ENCODE results near the gene ITGB6.
A peak's percentile ranks its signal among the peaks of the same experiment; 100 is the strongest.
"Not testable (repeated sequence)": the region's sequence is repeated elsewhere in the genome, so short reads cannot be mapped to it uniquely, and the experiment has no call there.

The ITGB6 gene

GRCh38 chr2:160181146-160181836 is 18.8 kb downstream of the ITGB6 start:
- peak; percentile 30 for DNase-seq

GRCh38 chr2:160180690-160181089 is 19.4 kb downstream of the ITGB6 start:
- not testable (repeated sequence) for DNase-seq

GRCh38 chr2:160180172-160180571 is 19.9 kb downstream of the ITGB6 start:
- no peak for DNase-seq

- no peak for DNase-seq
These were observed 24.6 kb downstream of the ITGB6 start for GRCh38 chr2:160175169-160176134.

GRCh38 chr2:160174322-160174721 is 25.8 kb downstream of the ITGB6 start:
- no peak for DNase-seq

- no peak for DNase-seq
These were observed 30.1 kb downstream of the ITGB6 start for GRCh38 chr2:160169988-160170387.

- no peak for DNase-seq
These were observed 30.6 kb downstream of the ITGB6 start for GRCh38 chr2:160169471-160169870.

- no peak for DNase-seq
These were observed 31.2 kb downstream of the ITGB6 start for GRCh38 chr2:160168878-160169277.

GRCh38 chr2:160167089-160167740 is 32.9 kb downstream of the ITGB6 start:
- no peak for DNase-seq

- DNase-seq = no peak
These were observed 34.1 kb downstream of the ITGB6 start for GRCh38 chr2:160165996-160166395.

GRCh38 chr2:160165081-160165480 is 35.0 kb downstream of the ITGB6 start:
- DNase-seq = no peak

GRCh38 chr2:160157861-160158829 is 41.9 kb downstream of the ITGB6 start:
- no peak for DNase-seq

GRCh38 chr2:160156665-160157064 is 43.4 kb downstream of the ITGB6 start:
- no peak for DNase-seq

GRCh38 chr2:160156100-160156499 is 44.0 kb downstream of the ITGB6 start:
- no peak for DNase-seq

- not testable (repeated sequence) for DNase-seq
These were observed 51.7 kb downstream of the ITGB6 start for GRCh38 chr2:160148419-160148818.

- no peak for DNase-seq
These were observed 54.6 kb downstream of the ITGB6 start for GRCh38 chr2:160145471-160145870.

GRCh38 chr2:160144280-160144990 is 55.6 kb downstream of the ITGB6 start:
- no peak for DNase-seq

GRCh38 chr2:160142472-160142871 is 57.6 kb downstream of the ITGB6 start:
- DNase-seq = no peak

- no peak for DNase-seq
These were observed 58.2 kb downstream of the ITGB6 start for GRCh38 chr2:160141912-160142311.

- DNase-seq = no peak
These were observed 58.7 kb downstream of the ITGB6 start for GRCh38 chr2:160141419-160141818.

- DNase-seq = no peak
These were observed 59.6 kb downstream of the ITGB6 start for GRCh38 chr2:160140471-160140870.

GRCh38 chr2:160139991-160140390 is 60.1 kb downstream of the ITGB6 start:
- DNase-seq = no peak

All from NCI-H1436 (cell line).